Measurements from ENCODE around the gene MAIP1. TPM values are rescaled to one million over a fixed set of nuclear protein-coding genes. Genes with fewer than 3 reads are reported as not detected.

The MAIP1 gene
- total and polyA plus RNA-seq, 2 donors (not counting 1 experiment from before 2014, with no cell fraction given) = 14.5 to 24.8 TPM

- no peaks in the 10 kb centered on the region for H3K27me3 ChIP-seq (ENCODE audit: control insufficient read depth, insufficient read depth, low read length)
- no peaks in the 10 kb centered on the region for H3K9me3 ChIP-seq (ENCODE audit: control insufficient read depth, insufficient read depth, low read depth, low read length)
- peak; percentile 66 to 97 for DNase-seq (ENCODE audit: low read depth in 2 of 2)
- no peak overlapping the region for H3K27ac ChIP-seq (ENCODE audit: insufficient read depth, low read length)
- peaks cover 11% of the 10 kb centered on the region for H3K4me1 ChIP-seq (ENCODE audit: control insufficient read depth, extremely low read depth, insufficient read depth, low read length)
- no peak overlapping the region for H3K9ac ChIP-seq (ENCODE audit: insufficient read depth, low read length)
- H3K4me3 ChIP-seq (replicated peaks in 1 of 4; ENCODE audit: control extremely low read depth in 1 of 4, insufficient read depth in 1 of 4, low read depth in 3 of 4, low read length in 4 of 4) = no peak overlapping the region
- TF ChIP-seq, protein P1, sequence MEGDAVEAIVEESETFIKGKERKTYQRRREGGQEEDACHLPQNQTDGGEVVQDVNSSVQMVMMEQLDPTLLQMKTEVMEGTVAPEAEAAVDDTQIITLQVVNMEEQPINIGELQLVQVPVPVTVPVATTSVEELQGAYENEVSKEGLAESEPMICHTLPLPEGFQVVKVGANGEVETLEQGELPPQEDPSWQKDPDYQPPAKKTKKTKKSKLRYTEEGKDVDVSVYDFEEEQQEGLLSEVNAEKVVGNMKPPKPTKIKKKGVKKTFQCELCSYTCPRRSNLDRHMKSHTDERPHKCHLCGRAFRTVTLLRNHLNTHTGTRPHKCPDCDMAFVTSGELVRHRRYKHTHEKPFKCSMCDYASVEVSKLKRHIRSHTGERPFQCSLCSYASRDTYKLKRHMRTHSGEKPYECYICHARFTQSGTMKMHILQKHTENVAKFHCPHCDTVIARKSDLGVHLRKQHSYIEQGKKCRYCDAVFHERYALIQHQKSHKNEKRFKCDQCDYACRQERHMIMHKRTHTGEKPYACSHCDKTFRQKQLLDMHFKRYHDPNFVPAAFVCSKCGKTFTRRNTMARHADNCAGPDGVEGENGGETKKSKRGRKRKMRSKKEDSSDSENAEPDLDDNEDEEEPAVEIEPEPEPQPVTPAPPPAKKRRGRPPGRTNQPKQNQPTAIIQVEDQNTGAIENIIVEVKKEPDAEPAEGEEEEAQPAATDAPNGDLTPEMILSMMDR (conservative IDR thresholded peaks at IDR 0.05 in 1 of 2, IDR thresholded peaks at IDR 0.05 in 1 of 2; ENCODE audit: low read depth in 1 of 2, low read length in 2 of 2) = peak in 1 of 2 donors; percentile 4
- TF ChIP-seq EZH2 (IDR thresholded peaks at IDR 0.05; ENCODE audit: low read length, missing control alignments) = no peak
- H3K36me3 ChIP-seq (ENCODE audit: control insufficient read depth, insufficient read depth, low read length) = no peaks in the 10 kb centered on the region
- H4K20me1 ChIP-seq (ENCODE audit: control insufficient read depth, extremely low read depth, insufficient read depth, low read length) = no peaks in the 10 kb centered on the region
- H3K79me2 ChIP-seq (ENCODE audit: control insufficient read depth, insufficient read depth, low read length) = no peaks in the 10 kb centered on the region
- H3K4me2 ChIP-seq (ENCODE audit: extremely low read depth, insufficient read depth, low read length) = peak overlapping the region; percentile 1
- H2AFZ ChIP-seq (ENCODE audit: low read length) = no peak overlapping the region
Measured at GRCh38 chr2:199977984-199978415, 22.6 kb downstream of the MAIP1 start.

DNA sequence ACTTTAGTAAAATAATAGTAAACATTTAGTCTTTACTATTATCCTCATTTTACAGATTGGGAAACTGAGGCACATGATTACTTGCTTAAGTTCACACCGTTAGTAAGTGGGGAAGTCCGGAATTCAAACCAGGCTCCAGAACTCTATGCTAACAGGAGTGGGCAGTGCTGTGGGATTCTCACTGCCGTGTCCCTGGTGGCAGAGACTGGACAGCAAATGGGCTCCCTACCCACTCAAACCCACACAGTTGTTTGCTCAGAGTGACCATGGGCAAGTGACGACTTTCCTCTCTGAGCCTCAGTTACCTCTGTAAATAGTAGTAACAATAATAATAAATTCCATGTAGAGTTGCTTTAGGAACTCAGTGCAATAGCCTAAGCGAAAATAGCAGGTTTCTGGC lies 24.0 kb downstream of the MAIP1 start:
- Histone ChIP-seq H3K27me3 (ENCODE audit: control insufficient read depth, insufficient read depth, low read length) (no peaks in the 10 kb centered on the region), H3K27ac (ENCODE audit: insufficient read depth, low read length) (peak overlapping the region; percentile 11), H3K4me3 (replicated peaks in 1 of 4; ENCODE audit: control extremely low read depth in 1 of 4, insufficient read depth in 1 of 4, low read depth in 3 of 4, low read length in 4 of 4) (peak overlapping the region in 1 of 4 experiments; percentile 37), H4K20me1 (ENCODE audit: control insufficient read depth, extremely low read depth, insufficient read depth, low read length) (no peaks in the 10 kb centered on the region), H2AFZ (ENCODE audit: low read length) (peak overlapping the region; percentile 71), H3K9ac (ENCODE audit: insufficient read depth, low read length) (no peak overlapping the region), H3K9me3 (ENCODE audit: control insufficient read depth, insufficient read depth, low read depth, low read length) (no peaks in the 10 kb centered on the region), H3K4me1 (ENCODE audit: control insufficient read depth, extremely low read depth, insufficient read depth, low read length) (peaks cover 11% of the 10 kb centered on the region), H3K79me2 (ENCODE audit: control insufficient read depth, insufficient read depth, low read length) (no peaks in the 10 kb centered on the region), H3K36me3 (ENCODE audit: control insufficient read depth, insufficient read depth, low read length) (no peaks in the 10 kb centered on the region), H3K4me2 (ENCODE audit: extremely low read depth, insufficient read depth, low read length) (peak overlapping the region; percentile 73)
- no peak for TF ChIP-seq EZH2 (IDR thresholded peaks at IDR 0.05; ENCODE audit: low read length, missing control alignments)
- TF ChIP-seq, protein P1 (conservative IDR thresholded peaks at IDR 0.05 in 1 of 2, IDR thresholded peaks at IDR 0.05 in 1 of 2; ENCODE audit: low read depth in 1 of 2, low read length in 2 of 2) = no peak
- no peak for DNase-seq (ENCODE audit: low read depth in 2 of 2)

DNA sequence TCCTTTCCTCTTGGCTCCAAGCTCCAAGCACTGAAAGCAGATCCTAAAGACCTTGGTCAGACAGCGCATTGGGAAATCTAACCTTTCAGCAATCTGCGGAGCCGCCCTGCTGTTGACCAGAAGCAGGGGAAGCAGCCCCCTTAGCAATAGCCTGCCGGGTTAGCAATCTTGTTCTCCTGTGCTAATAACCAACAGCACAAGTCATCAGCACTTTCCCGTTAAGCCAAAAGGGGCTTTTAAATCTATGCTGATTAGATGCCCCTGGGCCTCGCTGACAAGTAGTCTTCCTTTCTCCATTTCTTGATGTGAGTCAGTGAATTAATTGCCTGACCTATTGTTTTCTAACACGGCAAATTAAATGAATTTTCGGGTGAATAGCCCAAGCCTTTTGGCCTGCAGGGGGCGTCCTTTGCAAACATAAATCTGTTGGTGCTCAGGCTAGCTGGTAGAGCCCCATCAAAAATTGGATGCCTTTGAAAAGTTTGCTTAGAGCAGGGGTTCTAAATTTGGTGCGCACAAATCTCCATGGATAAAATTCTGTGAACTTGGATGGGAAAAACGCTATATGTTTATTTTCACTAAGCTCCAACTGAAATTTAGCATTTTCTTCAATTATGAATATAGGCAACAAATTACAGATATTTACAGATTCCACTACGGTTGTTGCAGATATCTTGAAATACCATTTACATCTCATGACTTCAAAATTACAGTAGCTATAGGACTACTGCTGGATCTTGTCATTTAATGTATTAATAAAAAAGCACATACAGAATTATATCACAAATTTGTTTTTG lies 24.6 kb downstream of the MAIP1 start:
- H3K27ac ChIP-seq (ENCODE audit: insufficient read depth, low read length) = peak overlapping the region; percentile 11
- H3K27me3 ChIP-seq (ENCODE audit: control insufficient read depth, insufficient read depth, low read length) = no peaks in the 10 kb centered on the region
- no peak overlapping the region for H3K9ac ChIP-seq (ENCODE audit: insufficient read depth, low read length)
- peak; percentile 63 to 91 for DNase-seq (ENCODE audit: low read depth in 2 of 2)
- no peaks in the 10 kb centered on the region for H3K9me3 ChIP-seq (ENCODE audit: control insufficient read depth, insufficient read depth, low read depth, low read length)
- H3K4me1 ChIP-seq (ENCODE audit: control insufficient read depth, extremely low read depth, insufficient read depth, low read length) = peaks cover 11% of the 10 kb centered on the region
- H4K20me1 ChIP-seq (ENCODE audit: control insufficient read depth, extremely low read depth, insufficient read depth, low read length) = no peaks in the 10 kb centered on the region
- no peaks in the 10 kb centered on the region for H3K36me3 ChIP-seq (ENCODE audit: control insufficient read depth, insufficient read depth, low read length)
- peak overlapping the region; percentile 71 for H2AFZ ChIP-seq (ENCODE audit: low read length)
- H3K4me2 ChIP-seq (ENCODE audit: extremely low read depth, insufficient read depth, low read length) = peak overlapping the region; percentile 73
- no peaks in the 10 kb centered on the region for H3K79me2 ChIP-seq (ENCODE audit: control insufficient read depth, insufficient read depth, low read length)
- peak overlapping the region in 1 of 4 experiments; percentile 37 for H3K4me3 ChIP-seq (replicated peaks in 1 of 4; ENCODE audit: control extremely low read depth in 1 of 4, insufficient read depth in 1 of 4, low read depth in 3 of 4, low read length in 4 of 4)
- TF ChIP-seq, protein P1 (conservative IDR thresholded peaks at IDR 0.05 in 1 of 2, IDR thresholded peaks at IDR 0.05 in 1 of 2; ENCODE audit: low read depth in 1 of 2, low read length in 2 of 2) = peak; percentile 81 to 84
- no peak for TF ChIP-seq EZH2 (IDR thresholded peaks at IDR 0.05; ENCODE audit: low read length, missing control alignments)

All from fibroblast of lung (primary cell).